NCI-H510A treated with DMSO at 0.1 percent for 48 hours (cell line): Measurements from ENCODE around the gene RPF1.
"Not testable (repeated sequence)": the region's sequence is repeated elsewhere in the genome, so short reads cannot be mapped to it uniquely, and the experiment has no call there.

ENCODE experiments used
- DNase-seq: peaks from one replicate; lab custom pipeline; 2025; lab: John Stamatoyannopoulos, UW

RPF1 gene

DNA sequence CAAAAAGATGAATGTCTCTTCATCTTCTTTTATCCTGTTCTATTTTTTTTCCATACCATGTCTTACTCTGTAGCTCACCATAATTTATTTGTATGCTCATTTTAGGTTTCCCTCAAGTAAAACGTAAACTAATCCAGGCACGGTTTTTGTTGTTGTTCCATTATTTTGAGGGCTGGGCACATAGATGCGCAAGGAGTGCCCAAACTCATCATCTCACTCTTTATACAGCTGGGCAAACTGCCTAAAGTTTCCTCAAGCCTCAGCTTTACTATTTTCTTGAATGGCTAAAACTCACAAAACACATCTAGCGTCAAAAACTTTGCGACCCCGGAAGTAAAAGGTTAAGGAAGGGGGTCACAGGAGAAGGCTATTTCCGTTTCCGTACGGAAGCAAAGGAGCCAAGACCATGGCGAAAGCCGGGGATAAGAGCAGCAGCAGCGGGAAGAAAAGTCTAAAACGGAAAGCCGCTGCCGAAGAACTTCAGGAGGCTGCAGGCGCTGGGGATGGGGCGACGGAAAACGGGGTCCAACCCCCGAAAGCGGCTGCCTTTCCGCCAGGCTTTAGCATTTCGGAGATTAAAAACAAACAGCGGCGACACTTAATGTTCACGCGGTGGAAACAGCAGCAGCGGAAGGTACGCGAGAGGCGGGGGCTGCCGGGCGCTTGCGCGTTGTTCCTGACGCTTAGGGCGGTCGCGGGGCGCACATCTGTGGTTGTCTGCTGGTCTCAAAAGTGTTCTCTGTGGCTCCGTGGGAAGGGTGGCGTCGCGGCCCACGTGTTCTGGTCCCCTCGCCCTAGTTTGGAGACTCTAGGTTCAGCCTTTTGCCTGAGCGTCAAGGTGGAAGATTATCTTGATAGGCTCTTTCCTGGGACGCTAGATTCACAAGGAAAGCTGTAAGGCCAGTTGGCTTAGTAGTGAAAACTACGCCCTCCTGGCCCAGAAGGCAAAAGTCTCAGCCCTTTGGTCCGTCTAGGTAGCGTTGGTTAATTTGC is at the start of gene RPF1:
RPF1 (plus strand) TSS at position 391 of the 993 bp plus-strand sequence; CDS start at position 407, 16 bp downstream.
- peak; percentile 96 for DNase-seq

- DNase-seq, result no peak
Observed at GRCh38 chr1:84430546-84430945, 48.5 kb upstream of the RPF1 start.

DNA sequence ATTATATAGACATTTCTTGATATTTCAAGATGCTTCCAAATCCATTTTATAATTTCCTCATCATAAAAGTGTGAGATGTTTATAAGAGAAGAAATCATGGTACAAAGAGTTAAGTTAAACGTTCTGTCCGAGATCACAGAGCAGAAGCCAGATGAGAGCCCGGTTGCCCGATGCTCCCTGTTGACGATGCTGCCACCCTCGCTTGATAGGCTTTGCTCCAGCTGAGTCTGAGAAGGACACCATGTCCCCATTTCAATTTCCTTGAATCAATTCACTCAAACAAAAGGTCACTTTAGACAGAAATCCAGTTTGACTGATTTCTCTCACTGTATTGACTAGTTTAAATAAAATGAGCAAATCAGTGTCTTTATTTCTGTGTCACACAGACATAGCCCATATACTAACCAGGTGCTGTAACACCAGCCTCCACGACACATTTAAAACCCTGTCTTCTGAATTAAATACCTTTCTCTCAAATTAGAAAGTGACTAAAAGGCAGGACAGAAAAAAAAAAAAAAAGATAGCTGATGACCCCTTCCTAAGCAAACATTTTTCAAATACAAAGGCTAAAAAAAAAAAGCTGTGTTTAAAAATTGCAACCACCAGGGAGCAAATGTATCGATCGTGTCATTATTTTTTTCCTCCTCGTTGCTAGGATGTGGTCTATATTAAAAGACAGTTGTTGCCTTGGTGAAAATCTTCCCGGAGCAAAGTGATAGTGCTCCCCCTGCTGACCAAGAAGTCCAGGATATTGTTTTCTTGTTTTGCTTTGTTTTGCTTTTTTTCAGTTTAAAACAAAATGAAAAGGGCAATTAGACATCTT is 45.6 kb upstream of the RPF1 start:
- peak; percentile 99 for DNase-seq

DNA sequence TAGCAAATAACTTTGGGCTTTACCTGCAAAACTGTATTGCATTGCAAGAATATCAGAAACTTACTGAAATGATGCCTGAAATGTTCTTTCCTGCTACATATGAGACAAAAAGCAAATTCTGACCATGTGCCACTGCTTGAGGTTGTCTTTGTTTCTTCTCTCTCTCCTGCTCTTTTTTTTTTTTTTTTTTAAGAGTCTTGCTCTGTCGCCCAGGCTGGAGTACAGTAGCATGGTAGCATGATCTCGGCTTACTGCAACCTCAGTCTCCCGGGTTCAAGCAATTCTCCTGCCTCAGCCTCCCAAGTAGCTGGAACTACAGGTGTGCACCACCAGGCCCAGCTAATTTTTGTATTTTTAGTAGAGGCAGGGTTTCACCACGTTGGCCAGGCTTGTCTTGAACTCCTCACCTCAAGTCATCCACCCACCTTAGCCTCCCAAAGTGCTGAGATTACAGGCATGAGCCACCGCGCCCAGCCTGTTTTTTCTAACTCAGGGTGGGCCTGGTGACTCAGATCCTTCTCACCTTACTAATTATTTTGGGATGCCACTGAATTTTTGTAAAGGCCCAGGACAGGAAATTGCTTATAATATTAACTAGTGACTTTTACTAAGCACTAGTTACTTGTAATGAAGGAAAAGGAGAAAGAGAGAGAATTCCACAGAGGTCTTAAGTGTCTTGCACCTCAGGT is 44.8 kb upstream of the RPF1 start:
- DNase-seq, result no peak

DNA sequence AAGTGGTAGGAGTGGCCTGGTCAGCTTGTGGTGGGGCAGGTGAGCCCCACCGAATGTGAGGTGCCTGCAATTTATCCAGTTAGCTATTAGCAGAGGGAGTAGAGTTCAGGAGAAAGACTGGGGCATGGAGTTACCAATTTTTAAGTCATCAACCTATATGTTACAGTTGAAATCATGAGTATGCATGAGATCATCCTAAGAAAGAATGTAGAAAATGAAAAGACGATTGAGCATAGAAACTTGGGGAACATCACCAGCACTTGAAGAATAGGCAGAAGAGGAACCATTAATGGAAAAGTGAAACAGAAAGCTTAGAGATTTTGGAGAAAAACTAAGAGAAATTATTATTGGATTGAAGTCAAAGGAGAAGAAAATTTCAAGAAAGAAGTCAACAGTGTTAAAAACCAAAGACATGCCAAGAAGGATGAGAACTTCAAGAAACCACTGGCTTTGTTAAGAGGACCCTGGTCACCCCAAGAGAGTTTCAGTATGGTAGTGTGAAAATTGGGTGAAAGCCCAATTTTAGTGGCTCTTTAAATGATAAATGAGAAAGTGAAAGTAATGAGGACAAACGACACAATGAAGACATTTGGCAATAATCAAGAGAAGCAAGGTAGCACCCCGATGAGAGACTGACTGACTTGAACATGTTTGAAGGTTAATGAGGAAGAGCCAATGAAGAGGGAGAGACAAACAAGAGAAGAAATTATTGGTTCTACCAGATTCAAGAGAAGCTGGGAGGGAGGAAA is 44.1 kb upstream of the RPF1 start:
- no peak for DNase-seq

DNA sequence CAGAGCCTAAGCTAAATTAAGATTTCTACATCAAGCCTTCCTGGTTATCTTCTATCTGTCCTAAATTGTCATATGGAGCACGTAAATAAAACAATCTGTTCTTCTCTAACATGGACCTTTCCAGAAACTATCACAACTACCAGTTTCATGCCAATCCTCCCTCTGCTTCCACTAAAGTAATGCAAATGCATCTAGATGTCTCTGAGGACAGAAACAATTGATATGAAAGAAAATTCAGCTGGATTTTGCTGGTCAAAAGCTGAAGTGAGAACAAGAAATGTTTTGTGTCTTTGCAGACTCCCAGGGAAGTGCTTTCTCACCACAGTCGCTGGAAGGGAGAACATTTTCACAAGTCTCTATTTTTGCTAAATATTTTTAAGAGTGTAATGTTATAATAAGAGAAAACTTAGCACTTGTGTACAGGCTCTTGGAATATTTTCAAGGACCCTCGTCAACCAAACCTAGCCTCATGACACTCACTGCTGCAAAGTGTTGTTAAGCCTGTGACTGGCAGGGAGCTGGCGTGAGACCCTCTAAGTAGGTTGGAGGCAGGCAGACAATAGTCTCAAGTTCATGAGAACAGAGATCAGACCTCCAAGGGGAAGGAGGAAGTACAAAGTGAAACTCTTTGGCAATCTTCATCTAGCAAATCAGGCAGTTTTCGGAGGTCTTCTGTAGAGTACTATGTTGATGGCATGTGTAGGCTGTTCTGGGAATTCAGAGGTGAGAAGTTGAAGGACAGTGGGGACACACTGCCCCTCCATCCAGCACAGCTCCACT is 42.0 kb upstream of the RPF1 start:
- DNase-seq, result no peak

DNA sequence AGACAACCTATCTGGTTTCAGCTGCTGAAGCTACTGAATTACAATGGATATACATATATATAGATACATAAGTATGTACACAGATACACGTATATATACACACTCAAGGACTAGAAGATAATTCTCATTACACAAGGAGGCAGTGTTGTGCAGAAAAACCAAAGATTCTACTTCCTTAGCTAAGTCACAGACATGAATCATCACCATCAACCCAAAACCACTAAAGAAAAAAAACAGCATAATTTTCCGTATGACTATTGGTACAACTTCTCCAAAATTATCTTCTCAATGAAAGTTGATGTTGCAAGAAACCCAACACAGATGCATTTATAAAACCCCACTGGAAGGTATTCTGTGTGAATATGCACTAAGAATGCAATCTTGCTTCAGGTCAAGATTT is 36.8 kb upstream of the RPF1 start:
- DNase-seq, result peak; percentile 32

DNA sequence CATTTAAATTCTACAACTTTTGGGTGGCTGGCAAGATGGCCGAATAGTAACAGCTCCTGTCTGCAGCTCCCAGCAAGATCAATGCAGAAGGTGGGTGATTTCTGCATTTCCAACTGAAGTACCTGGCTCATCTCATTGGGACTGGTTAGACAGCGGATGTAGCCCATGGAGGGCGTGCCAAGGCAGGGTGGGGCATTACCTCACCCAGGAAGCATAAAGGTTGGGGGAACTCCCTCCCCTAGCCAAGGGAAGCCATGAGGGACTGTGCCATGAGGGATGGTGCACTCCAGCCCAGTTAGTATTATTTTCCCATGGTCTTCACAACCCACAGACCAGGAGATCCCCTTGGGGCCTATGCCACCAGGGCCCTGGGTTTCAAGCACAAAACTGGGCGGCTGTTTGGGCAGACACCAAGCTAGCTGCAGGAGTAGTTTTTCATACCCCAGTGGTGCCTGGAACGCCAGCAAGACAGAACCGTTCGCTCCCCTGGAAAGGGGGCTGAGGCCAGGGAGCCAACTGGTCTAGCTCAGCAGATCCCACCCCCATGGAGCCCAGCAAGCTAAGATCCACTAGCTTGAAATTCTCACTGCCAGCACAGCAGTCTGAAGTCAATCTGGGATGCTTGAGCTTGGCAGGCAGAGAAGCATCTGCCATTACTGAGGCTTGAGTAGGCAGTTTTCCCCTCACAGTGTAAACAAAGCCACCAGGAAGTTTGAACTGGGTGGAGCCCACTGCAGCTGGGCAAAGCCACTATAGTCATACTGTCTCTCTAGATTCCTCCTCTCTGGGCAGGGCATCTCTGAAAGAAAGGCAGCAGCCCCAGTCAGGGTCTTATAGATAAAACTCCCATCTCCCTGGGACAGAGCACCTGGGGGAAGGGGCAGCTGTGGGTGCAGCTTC is 36.1 kb upstream of the RPF1 start:
- peak; percentile 66 for DNase-seq

DNA sequence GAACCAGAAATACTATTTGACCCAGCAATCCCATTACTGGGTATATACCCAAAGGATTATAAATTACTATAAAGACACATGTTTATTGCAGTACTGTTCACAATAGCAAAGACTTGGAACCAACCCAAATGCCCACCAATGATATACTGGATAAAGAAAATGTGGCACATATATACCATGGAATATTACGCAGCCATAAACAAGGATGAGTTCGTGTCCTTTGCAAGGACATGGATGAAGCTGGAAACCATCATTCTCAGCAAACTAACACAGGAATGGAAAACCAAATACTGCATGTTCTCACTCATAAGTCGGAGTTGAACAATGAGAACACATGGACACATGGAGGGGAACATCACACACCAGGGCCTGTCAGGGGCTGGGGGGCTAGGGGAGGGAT is 30.4 kb upstream of the RPF1 start:
- DNase-seq, result not testable (repeated sequence)

GRCh38 chr1:84450910-84451309 is 28.2 kb upstream of the RPF1 start:
- no peak for DNase-seq

GRCh38 chr1:84452436-84452835 is 26.6 kb upstream of the RPF1 start:
- DNase-seq, result no peak

GRCh38 chr1:84462118-84462517 is 16.9 kb upstream of the RPF1 start:
- DNase-seq, result no peak

DNA sequence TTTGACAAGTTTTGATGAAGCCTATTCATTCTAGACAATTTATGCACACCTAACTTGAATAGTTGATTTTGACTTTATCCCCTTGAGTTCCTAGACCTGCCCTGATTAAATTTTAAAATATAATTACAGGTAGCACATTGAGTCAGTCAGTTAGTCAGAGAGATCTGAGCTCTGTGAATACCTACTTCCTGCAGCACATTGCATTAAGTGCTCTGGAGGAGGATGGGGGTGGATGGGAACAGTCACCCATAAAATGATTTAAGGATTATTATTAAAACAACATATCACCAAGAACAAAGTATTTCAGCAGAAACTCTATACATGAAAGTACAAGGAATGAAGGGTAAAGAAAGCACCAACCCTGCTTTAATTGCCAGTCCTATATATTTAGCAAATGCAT is 11.8 kb upstream of the RPF1 start:
- DNase-seq, result no peak

DNA sequence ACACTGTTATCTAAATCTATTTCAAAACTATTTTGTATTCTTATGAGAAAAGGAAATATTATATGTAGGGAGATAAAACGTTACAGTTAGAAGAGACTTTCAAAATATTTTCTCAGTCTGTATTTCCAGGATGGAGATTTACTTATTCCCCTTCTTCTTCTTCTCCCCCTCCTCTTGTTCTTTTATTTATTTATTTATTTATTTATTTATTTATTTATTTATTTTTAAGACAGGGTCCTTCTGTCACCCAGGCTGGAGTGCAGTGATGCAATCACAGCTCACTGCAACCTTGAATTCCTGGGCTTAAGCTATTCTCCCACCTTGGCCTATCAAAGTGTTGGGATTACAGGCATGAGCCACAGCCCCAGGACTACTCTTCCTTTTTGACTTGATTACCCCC is 2.8 kb upstream of the RPF1 start:
- no peak for DNase-seq

DNA sequence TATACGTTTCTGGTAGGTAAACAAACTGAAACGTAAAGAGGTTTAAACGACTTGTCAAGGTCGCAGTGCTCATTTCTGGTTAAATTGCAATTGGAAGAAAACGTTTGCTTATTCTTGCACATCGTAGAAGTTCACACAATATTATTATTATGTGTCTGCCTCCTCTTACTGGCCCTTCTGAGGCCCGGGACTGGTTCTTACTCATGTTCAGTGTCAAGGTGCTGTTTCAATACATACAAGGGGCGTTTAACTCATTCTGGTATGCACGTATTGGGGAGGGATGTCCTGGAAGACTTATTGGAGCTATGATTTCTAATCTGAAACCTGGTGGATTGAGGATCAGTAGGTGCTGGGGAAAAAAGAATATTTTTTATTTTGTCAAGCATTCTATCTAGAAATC is 932 bp downstream of the RPF1 start:
- peak; percentile 64 for DNase-seq

GRCh38 chr1:84480650-84481049 is 1.6 kb downstream of the RPF1 start:
- no peak for DNase-seq

DNA sequence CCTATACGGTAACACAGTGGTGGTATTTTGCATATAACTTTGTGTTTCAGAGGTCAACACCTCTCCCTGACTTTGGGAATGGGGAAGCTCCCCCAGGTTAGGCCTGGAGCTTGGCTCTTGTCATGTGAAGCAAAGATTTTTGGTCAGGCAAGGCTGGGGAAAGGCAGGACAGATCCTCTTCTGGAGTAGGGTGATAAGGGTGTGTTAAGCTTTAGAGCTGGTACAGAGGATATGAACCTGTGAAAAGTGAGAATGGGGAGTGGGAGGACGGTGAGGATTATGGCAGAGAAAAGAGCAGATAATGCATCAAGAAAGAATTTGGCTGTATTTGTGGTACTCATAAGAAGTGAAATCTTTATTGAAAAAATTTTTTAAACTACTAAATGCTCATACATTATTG is 2.3 kb downstream of the RPF1 start:
- no peak for DNase-seq

DNA sequence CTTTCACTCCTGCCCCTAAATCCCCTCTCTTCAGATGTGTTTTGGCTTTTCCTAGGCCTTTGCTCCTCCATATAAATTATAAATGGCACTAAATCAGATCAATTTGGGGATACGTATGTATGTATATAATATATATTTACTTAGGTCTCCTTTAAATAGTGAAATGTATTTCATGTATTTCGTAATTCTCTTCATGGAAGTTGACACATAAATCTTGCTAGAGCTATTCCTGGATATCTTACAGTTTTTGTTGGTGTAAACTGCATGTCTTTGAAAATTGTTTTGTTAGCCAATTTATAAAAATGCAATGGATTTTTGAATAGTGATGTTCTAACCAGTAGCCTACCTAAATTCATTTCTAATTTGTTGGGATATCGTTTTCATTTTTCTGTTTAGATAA is 9.0 kb downstream of the RPF1 start:
- no peak for DNase-seq

DNA sequence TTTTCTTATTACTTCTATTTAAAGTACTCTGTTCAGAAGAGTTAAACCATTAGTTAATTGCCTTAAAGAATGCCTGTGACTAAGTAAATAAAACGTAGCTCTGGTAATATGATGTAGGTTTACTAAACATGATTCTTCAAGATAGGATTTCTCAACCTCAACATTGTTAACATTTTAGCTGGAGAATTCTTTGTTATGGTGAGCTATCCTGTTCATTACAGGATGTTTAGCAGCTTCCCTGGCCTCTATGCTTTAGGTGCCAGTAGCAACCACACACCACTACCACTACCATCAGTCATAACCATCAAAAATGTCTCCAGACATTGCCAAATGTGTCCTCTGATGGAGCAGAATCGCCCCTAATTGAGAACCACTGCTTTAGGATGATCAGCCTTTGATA is 10.7 kb downstream of the RPF1 start:
- no peak for DNase-seq

- DNase-seq, result no peak
Observed at GRCh38 chr1:84492726-84493125, 13.7 kb downstream of the RPF1 start.
